Stimulated activated CD8-positive, alpha-beta memory T cell treated with anti-CD3 and anti-CD28 coated beads, Interleukin-4, amount 100 ng/mL, for 1 hour (primary cell): Measurements from ENCODE around the gene UPF1.

ENCODE experiments used
- DNase-seq, 2 donors: peaks; one replicate each; pipeline ENCODE4 v3.0.0-alpha.2; 2020; ENCODE audit warnings: low read depth in 2 of 2, low spot score in 1 of 2

Gene UPF1

GRCh38 chr19:18855647-18856384, 24.1 kb downstream of the UPF1 start:
- no peak for DNase-seq

- DNase-seq = no peak
Measured at GRCh38 chr19:18856385-18857126, 24.8 kb downstream of the UPF1 start.

- no peak for DNase-seq
Measured at GRCh38 chr19:18857223-18857622, 25.5 kb downstream of the UPF1 start.

- no peak for DNase-seq
Measured at GRCh38 chr19:18858906-18859646, 27.3 kb downstream of the UPF1 start.

GRCh38 chr19:18859676-18860301, 28.0 kb downstream of the UPF1 start:
- DNase-seq = no peak

GRCh38 chr19:18860302-18860700, 28.5 kb downstream of the UPF1 start:
- DNase-seq = no peak

GRCh38 chr19:18860725-18861124, 29.0 kb downstream of the UPF1 start:
- DNase-seq = no peak

GRCh38 chr19:18861235-18861634, 29.5 kb downstream of the UPF1 start:
- no peak for DNase-seq

GRCh38 chr19:18861917-18862316, 30.2 kb downstream of the UPF1 start:
- no peak for DNase-seq

GRCh38 chr19:18862976-18863842, 31.4 kb downstream of the UPF1 start:
- no peak for DNase-seq

- no peak for DNase-seq
Measured at GRCh38 chr19:18863843-18864362, 32.1 kb downstream of the UPF1 start.

GRCh38 chr19:18865106-18865972, 33.6 kb downstream of the UPF1 start:
- no peak for DNase-seq

GRCh38 chr19:18865973-18866799, 34.4 kb downstream of the UPF1 start:
- peak in 1 of 2 donors; percentile 27 for DNase-seq

GRCh38 chr19:18866800-18867123, 35.0 kb downstream of the UPF1 start:
- no peak for DNase-seq

- DNase-seq = no peak
Measured at GRCh38 chr19:18867199-18867598, 35.4 kb downstream of the UPF1 start.

GRCh38 chr19:18867751-18868150, 36.0 kb downstream of the UPF1 start:
- no peak for DNase-seq

GRCh38 chr19:18868380-18869022, 36.7 kb downstream of the UPF1 start:
- DNase-seq = no peak

- no peak for DNase-seq
Measured at GRCh38 chr19:18869023-18869618, 37.4 kb downstream of the UPF1 start.
